A549 (cell line): Measurements from ENCODE around the gene ZC3H13.

Experiments used
- CTCF ChIP-seq: fragments of >200 bp; sonication (Bioruptor Twin); formaldehyde crosslinking; IDR thresholded peaks from 3 replicates; pipeline ENCODE4 v1.5.1; 2016
- ESRRA ChIP-seq: fragments of 150-350 bp; IDR thresholded peaks from 2 replicates; pipeline ENCODE4 v1.6.1; 2014; ENCODE audit warnings: mild to moderate bottlenecking, low read length, borderline replicate concordance
- USF2 ChIP-seq: fragments of 450-650 bp; IDR thresholded peaks from 2 replicates; pipeline ENCODE4 v1.6.1; 2014; ENCODE audit warnings: antibody characterized with exemption

- no peak for TF ChIP-seq CTCF
- no peak for TF ChIP-seq USF2
- no peak for TF ChIP-seq ESRRA
Measured at GRCh38 chr13:45961468-45961867, 91.1 kb downstream of the ZC3H13 start.
